MM.1S (cell line): ENCODE measurements around the gene ZIC2.

Source experiments
- DNase-seq: peaks from one replicate; pipeline ENCODE4 v3.0.0-alpha.2; 2015
- H2AFZ ChIP-seq: fragments of 300-600 bp; sonication (generic); 2 replicates; pipeline ENCODE4 v1.6.0; 2016; ENCODE audit warnings: antibody characterized with exemption, low read length
- H3F3A ChIP-seq: fragments of 300-600 bp; sonication (generic); 2 replicates; pipeline ENCODE4 v1.6.1; 2016; ENCODE audit warnings: mild to moderate bottlenecking, antibody characterized with exemption, low read length, moderate library complexity, mixed read lengths; ENCODE audit not compliant: insufficient read depth
- H3K27ac ChIP-seq: fragments of 300-600 bp; sonication (generic); 2 replicates; pipeline ENCODE4 v1.5.1; 2016; ENCODE audit warnings: mild to moderate bottlenecking, low read length
- H3K27me3 ChIP-seq: fragments of 300-600 bp; sonication (generic); replicated peaks from 2 replicates; pipeline ENCODE4 v1.6.0; 2016; ENCODE audit warnings: low read length; ENCODE audit not compliant: insufficient read depth
- H3K36me3 ChIP-seq: fragments of 300-600 bp; sonication (generic); replicated peaks from 2 replicates; pipeline ENCODE4 v1.6.1; 2016; ENCODE audit warnings: mild to moderate bottlenecking, low read length, mixed read lengths; ENCODE audit not compliant: insufficient read depth
- H3K4me1 ChIP-seq: fragments of 300-600 bp; sonication (generic); 2 replicates; pipeline ENCODE4 v1.6.1; 2016; ENCODE audit warnings: low read length, mixed read lengths
- H3K4me2 ChIP-seq: fragments of 300-600 bp; sonication (generic); 2 replicates; pipeline ENCODE4 v1.6.0; 2016; ENCODE audit warnings: low read depth, low read length
- H3K4me3 ChIP-seq: fragments of 300-600 bp; sonication (generic); 2 replicates; pipeline ENCODE4 v1.5.1; 2016; ENCODE audit warnings: low read length, mixed read lengths
- H3K79me2 ChIP-seq: fragments of 300-600 bp; sonication (generic); 2 replicates; pipeline ENCODE4 v1.6.1; 2016; ENCODE audit warnings: mixed run types, low read length, mixed read lengths
- H3K9ac ChIP-seq: fragments of 300-600 bp; sonication (generic); 2 replicates; pipeline ENCODE4 v1.6.1; 2016; ENCODE audit warnings: low read length, mixed read lengths
- H3K9me2 ChIP-seq: fragments of 300-600 bp; sonication (generic); replicated peaks from 2 replicates; pipeline ENCODE4 v1.6.1; 2016; ENCODE audit warnings: mild to moderate bottlenecking, low read length, mixed read lengths; ENCODE audit not compliant: insufficient read depth
- H3K9me3 ChIP-seq: fragments of 300-600 bp; sonication (generic); replicated peaks from 2 replicates; pipeline ENCODE4 v1.6.1; 2016; ENCODE audit warnings: mild to moderate bottlenecking, low read length, mixed read lengths; ENCODE audit not compliant: insufficient read depth
- H4K20me1 ChIP-seq: fragments of 300-600 bp; sonication (generic); 2 replicates; pipeline ENCODE4 v1.6.1; 2016; ENCODE audit warnings: mild to moderate bottlenecking, low read length, moderate library complexity, mixed read lengths; ENCODE audit not compliant: insufficient read depth
- CTCF ChIP-seq: fragments of 300-600 bp; sonication (generic); IDR thresholded peaks from 2 replicates; pipeline ENCODE4 v1.5.1; 2016; ENCODE audit warnings: antibody characterized with exemption, low read length, mixed read lengths
- EZH2 ChIP-seq: fragments of 300-600 bp; sonication (generic); optimal IDR thresholded peaks from 2 replicates; pipeline ENCODE3; 2017; ENCODE audit warnings: low read depth, mild to moderate bottlenecking, antibody characterized with exemption, low read length, mixed read lengths
- EZH2phosphoT487 ChIP-seq: fragments of 300-600 bp; sonication (generic); IDR thresholded peaks from 2 replicates; pipeline ENCODE4 v1.6.1; 2018; ENCODE audit warnings: antibody characterized with exemption, low read length

The ZIC2 gene

GRCh38 chr13:99998261-99998660, 16.7 kb downstream of the ZIC2 start:
- H3F3A ChIP-seq = no peaks in the 10 kb centered on the region
- no peaks in the 10 kb centered on the region for H3K9me3 ChIP-seq
- H3K36me3 ChIP-seq = no peaks in the 10 kb centered on the region
- no peaks in the 10 kb centered on the region for H3K4me1 ChIP-seq
- H3K27ac ChIP-seq = no peak overlapping the region
- H3K9me2 ChIP-seq = no peaks in the 10 kb centered on the region
- H2AFZ ChIP-seq = no peak overlapping the region
- TF ChIP-seq CTCF = no peak
- TF ChIP-seq EZH2phosphoT487 = no peak
- TF ChIP-seq EZH2 = no peak
- no peak for DNase-seq
- no peak overlapping the region for H3K4me2 ChIP-seq
- H3K79me2 ChIP-seq = no peaks in the 10 kb centered on the region
- no peak overlapping the region for H3K4me3 ChIP-seq
- H3K27me3 ChIP-seq = no peaks in the 10 kb centered on the region
- no peaks in the 10 kb centered on the region for H4K20me1 ChIP-seq
- H3K9ac ChIP-seq = no peak overlapping the region

GRCh38 chr13:100014621-100015020, 33.0 kb downstream of the ZIC2 start:
- H4K20me1 ChIP-seq = no peaks in the 10 kb centered on the region
- no peaks in the 10 kb centered on the region for H3K4me1 ChIP-seq
- no peak overlapping the region for H2AFZ ChIP-seq
- no peaks in the 10 kb centered on the region for H3K9me2 ChIP-seq
- no peak overlapping the region for H3K9ac ChIP-seq
- H3K9me3 ChIP-seq = no peaks in the 10 kb centered on the region
- no peak overlapping the region for H3K27ac ChIP-seq
- no peak overlapping the region for H3K4me2 ChIP-seq
- H3K79me2 ChIP-seq = no peaks in the 10 kb centered on the region
- H3F3A ChIP-seq = no peaks in the 10 kb centered on the region
- no peaks in the 10 kb centered on the region for H3K36me3 ChIP-seq
- DNase-seq = no peak
- no peak for TF ChIP-seq EZH2
- TF ChIP-seq CTCF = no peak
- no peak for TF ChIP-seq EZH2phosphoT487
- H3K4me3 ChIP-seq = no peak overlapping the region
- H3K27me3 ChIP-seq = no peaks in the 10 kb centered on the region

- Histone ChIP-seq H4K20me1 (no peaks in the 10 kb centered on the region), H3K79me2 (no peaks in the 10 kb centered on the region), H2AFZ (no peak overlapping the region), H3K4me2 (no peak overlapping the region), H3K4me1 (no peaks in the 10 kb centered on the region), H3K4me3 (no peak overlapping the region), H3F3A (no peaks in the 10 kb centered on the region), H3K9ac (no peak overlapping the region), H3K27ac (no peak overlapping the region), H3K9me3 (no peaks in the 10 kb centered on the region), H3K27me3 (no peaks in the 10 kb centered on the region), H3K36me3 (no peaks in the 10 kb centered on the region), H3K9me2 (no peaks in the 10 kb centered on the region)
- TF ChIP-seq EZH2phosphoT487 (no peak), EZH2 (no peak), CTCF (no peak)
- DNase-seq = no peak
These were observed 38.3 kb downstream of the ZIC2 start for GRCh38 chr13:100019780-100020356.
